ENCODE data around the gene B4GALT1. TPM values are rescaled to one million over a fixed set of nuclear protein-coding genes. Genes with fewer than 3 reads are reported as not detected.

B4GALT1 gene
- total RNA-seq, 2 experiments from 2014 or later, result 33.5 to 35.0 TPM

GRCh38 chr9:33142535-33142934 lies 24.6 kb downstream of the B4GALT1 start:
- H3K27me3 Mint-ChIP-seq, result no peaks in the 10 kb centered on the region
- no peak overlapping the region for H3K4me3 Mint-ChIP-seq
- H3K36me3 Mint-ChIP-seq, result peaks cover 12% of the 10 kb centered on the region
- no peak for DNase-seq
- no peaks in the 10 kb centered on the region for H3K9me3 Mint-ChIP-seq
- H3K4me1 Mint-ChIP-seq, result peaks cover 75% of the 10 kb centered on the region
- H3K27ac Mint-ChIP-seq, result peak overlapping the region; percentile 13

DNA sequence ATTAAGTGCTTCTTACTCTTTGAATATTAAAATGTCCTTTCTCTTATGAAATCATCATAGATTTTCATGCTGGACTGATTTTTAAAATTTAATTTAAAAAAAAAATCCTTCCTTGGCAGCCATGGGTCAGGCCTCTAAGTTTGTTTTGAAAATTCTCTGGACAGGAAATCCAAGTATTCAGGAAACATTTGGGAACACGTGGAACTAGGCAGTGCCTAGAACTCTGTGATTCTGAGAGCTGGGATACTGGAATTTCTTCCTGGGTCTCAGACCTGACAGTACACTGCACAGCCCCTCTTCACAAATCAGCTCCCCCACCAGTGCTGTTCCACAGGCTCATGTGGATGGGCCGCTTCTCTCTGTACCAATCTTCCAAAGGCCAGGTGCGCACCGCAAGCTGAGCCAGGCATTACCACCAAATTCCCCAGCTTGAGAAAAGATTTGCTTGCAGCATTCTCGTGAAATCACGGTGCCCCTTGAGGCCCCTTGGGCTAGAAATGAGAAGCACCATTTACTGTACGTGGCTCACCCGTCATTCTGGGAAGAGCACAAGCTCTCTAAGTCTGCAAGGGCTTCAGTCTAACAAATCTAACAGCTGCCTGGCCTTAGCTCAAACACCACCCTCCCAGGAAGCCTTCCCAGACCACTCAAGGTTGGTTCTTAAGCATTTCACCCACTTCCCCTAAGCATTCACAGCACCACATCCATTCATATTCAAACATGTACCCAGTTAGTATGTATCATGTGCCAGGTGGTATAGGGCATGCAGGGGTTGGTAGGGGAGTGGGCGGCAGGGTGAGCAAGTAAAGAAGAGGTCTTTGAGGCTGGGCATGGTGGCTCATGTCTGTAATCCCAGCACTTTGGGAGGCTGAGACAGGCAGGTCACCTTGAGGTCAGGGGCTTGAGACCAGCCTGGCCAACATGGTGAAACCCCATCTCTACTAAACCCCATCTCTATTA lies 26.5 kb downstream of the B4GALT1 start:
- no peak for DNase-seq
- Mint-ChIP-seq H3K36me3 (peaks cover 8% of the 10 kb centered on the region), H3K27me3 (no peaks in the 10 kb centered on the region), H3K4me3 (no peak overlapping the region), H3K4me1 (peaks cover 83% of the 10 kb centered on the region), H3K9me3 (no peaks in the 10 kb centered on the region), H3K27ac (peak overlapping the region; percentile 43)

- Mint-ChIP-seq H3K36me3 (peaks cover 11% of the 10 kb centered on the region), H3K9me3 (no peaks in the 10 kb centered on the region), H3K4me1 (peaks cover 77% of the 10 kb centered on the region), H3K4me3 (no peak overlapping the region), H3K27me3 (no peaks in the 10 kb centered on the region), H3K27ac (no peak overlapping the region)
- DNase-seq, result no peak
Measured at GRCh38 chr9:33139421-33140228, 27.5 kb downstream of the B4GALT1 start.

GRCh38 chr9:33138768-33139167 lies 28.4 kb downstream of the B4GALT1 start:
- H3K36me3 Mint-ChIP-seq, result peaks cover 12% of the 10 kb centered on the region
- peaks cover 70% of the 10 kb centered on the region for H3K4me1 Mint-ChIP-seq
- no peaks in the 10 kb centered on the region for H3K27me3 Mint-ChIP-seq
- no peak overlapping the region for H3K4me3 Mint-ChIP-seq
- H3K27ac Mint-ChIP-seq, result peak overlapping the region; percentile 62
- H3K9me3 Mint-ChIP-seq, result no peaks in the 10 kb centered on the region
- no peak for DNase-seq

- no peak overlapping the region for H3K4me3 Mint-ChIP-seq
- H3K27ac Mint-ChIP-seq, result no peak overlapping the region
- H3K9me3 Mint-ChIP-seq, result no peaks in the 10 kb centered on the region
- no peak for DNase-seq
- H3K4me1 Mint-ChIP-seq, result peaks cover 63% of the 10 kb centered on the region
- H3K36me3 Mint-ChIP-seq, result peaks cover 15% of the 10 kb centered on the region
- no peaks in the 10 kb centered on the region for H3K27me3 Mint-ChIP-seq
Measured at GRCh38 chr9:33137781-33138264, 29.3 kb downstream of the B4GALT1 start.

DNA sequence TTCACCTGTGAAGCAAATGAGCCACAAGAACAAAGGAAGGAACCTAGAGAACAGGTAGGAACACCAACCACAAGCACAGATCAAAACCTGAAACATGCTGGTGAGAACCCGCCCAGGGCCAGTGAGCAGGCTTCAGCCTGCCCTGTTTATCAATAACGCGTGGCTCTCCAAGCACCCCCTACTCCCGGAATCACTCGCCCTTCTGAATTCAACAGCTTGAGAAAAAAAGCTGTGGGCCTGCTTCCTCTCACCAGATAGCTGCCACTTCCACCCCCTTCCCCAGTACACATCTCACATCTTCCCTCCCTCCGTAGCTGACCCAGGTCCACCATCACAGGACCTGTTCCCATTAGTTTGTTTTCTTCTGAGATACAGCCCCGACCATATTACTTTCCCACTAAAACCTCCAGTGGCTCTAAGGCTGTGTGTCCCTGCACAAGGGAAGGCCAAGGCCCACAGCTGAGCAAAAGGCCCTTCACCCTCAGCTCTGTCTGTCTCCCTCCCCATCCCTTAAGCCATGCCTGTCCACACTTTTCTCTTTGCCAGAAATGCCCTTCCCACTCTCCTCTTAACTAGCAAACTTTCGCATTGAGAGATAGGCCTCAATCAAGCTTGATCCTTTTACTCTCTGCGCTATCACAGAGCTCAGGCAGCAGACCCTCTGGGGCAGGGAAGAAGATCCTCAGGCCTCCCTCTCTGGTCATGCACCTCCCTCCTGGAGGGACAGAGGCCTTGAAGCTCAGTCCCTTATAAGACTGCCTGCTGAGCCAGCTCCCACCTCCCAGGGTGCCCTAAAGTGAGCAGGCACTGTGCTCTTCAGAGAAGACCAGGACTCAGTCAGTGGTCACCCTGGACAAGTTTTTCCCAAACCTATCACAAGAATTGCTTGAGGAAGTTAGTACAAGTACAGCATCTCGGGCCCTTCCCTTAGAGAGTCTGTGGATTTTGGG lies 30.1 kb downstream of the B4GALT1 start:
- no peaks in the 10 kb centered on the region for H3K27me3 Mint-ChIP-seq
- H3K27ac Mint-ChIP-seq, result peak overlapping the region; percentile 40
- H3K4me1 Mint-ChIP-seq, result peaks cover 60% of the 10 kb centered on the region
- no peak overlapping the region for H3K4me3 Mint-ChIP-seq
- peaks cover 11% of the 10 kb centered on the region for H3K36me3 Mint-ChIP-seq
- H3K9me3 Mint-ChIP-seq, result no peaks in the 10 kb centered on the region
- DNase-seq, result no peak

- no peaks in the 10 kb centered on the region for H3K27me3 Mint-ChIP-seq
- no peaks in the 10 kb centered on the region for H3K9me3 Mint-ChIP-seq
- no peak overlapping the region for H3K27ac Mint-ChIP-seq
- peaks cover 53% of the 10 kb centered on the region for H3K4me1 Mint-ChIP-seq
- peaks cover 13% of the 10 kb centered on the region for H3K36me3 Mint-ChIP-seq
- no peak for DNase-seq
- no peak overlapping the region for H3K4me3 Mint-ChIP-seq
Measured at GRCh38 chr9:33135470-33135958, 31.6 kb downstream of the B4GALT1 start.

- no peaks in the 10 kb centered on the region for H3K9me3 Mint-ChIP-seq
- H3K27me3 Mint-ChIP-seq, result no peaks in the 10 kb centered on the region
- peaks cover 56% of the 10 kb centered on the region for H3K4me1 Mint-ChIP-seq
- no peak overlapping the region for H3K27ac Mint-ChIP-seq
- no peak for DNase-seq
- peaks cover 15% of the 10 kb centered on the region for H3K36me3 Mint-ChIP-seq
- no peak overlapping the region for H3K4me3 Mint-ChIP-seq
Measured at GRCh38 chr9:33135031-33135461, 32.1 kb downstream of the B4GALT1 start.

- Mint-ChIP-seq H3K36me3 (peaks cover 22% of the 10 kb centered on the region), H3K4me1 (peaks cover 44% of the 10 kb centered on the region), H3K9me3 (no peaks in the 10 kb centered on the region), H3K27me3 (no peaks in the 10 kb centered on the region), H3K4me3 (no peak overlapping the region), H3K27ac (no peak overlapping the region)
- DNase-seq, result no peak
Measured at GRCh38 chr9:33133186-33133585, 34.0 kb downstream of the B4GALT1 start.

DNA sequence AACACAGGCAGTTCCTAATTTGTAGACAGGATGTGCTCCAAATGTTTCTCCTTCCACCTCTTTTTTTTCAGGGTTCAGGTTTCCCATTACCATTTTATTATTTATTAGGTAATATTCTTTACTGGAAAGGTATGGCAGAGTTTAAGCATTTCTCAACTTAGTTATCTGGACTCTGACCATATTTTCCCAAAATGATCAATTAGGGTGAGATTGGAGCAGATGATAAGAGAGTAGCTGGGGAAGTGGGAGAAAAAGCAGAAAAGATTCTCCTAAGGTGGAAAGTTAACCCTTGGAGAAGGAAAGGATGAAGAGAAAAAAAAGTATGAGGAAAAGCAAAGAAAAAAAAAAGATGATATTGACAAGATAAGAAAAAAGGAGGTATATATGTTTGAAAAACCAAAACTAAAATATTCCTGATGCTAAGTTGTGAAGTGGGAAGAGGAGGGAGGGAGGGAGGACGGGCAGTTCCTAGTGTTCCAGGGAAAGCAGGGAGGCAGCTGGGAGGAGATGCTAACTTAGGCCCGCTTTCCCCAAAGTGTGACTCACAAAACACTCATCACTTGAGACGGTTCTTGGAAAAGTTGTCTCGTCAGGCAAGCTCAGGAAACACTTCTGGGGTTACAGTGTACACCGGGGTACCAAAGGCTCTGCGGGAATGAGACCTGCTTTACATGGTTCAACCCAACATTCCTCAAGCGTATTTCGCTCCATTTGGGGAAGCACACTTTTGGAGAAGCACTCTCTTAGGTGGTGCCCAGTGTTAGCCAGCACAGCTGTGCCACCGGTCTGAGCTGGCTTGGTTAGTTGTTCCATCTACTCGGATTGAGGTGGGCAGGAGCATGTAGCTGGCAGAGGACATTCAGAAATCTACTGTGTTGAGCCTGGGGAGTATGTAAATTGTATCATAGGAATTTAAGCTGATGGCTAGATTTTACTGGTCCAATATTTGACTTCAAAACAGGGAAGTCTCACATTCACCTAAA lies 35.1 kb downstream of the B4GALT1 start:
- no peak for DNase-seq
- H3K4me1 Mint-ChIP-seq, result peaks cover 35% of the 10 kb centered on the region
- no peaks in the 10 kb centered on the region for H3K27me3 Mint-ChIP-seq
- no peak overlapping the region for H3K4me3 Mint-ChIP-seq
- H3K27ac Mint-ChIP-seq, result no peak overlapping the region
- H3K9me3 Mint-ChIP-seq, result no peaks in the 10 kb centered on the region
- H3K36me3 Mint-ChIP-seq, result peaks cover 33% of the 10 kb centered on the region

GRCh38 chr9:33130961-33131789 lies 36.0 kb downstream of the B4GALT1 start:
- no peaks in the 10 kb centered on the region for H3K27me3 Mint-ChIP-seq
- no peak overlapping the region for H3K4me3 Mint-ChIP-seq
- peak overlapping the region; percentile 64 for H3K27ac Mint-ChIP-seq
- H3K4me1 Mint-ChIP-seq, result peaks cover 28% of the 10 kb centered on the region
- H3K9me3 Mint-ChIP-seq, result no peaks in the 10 kb centered on the region
- H3K36me3 Mint-ChIP-seq, result peaks cover 34% of the 10 kb centered on the region
- DNase-seq, result no peak

DNA sequence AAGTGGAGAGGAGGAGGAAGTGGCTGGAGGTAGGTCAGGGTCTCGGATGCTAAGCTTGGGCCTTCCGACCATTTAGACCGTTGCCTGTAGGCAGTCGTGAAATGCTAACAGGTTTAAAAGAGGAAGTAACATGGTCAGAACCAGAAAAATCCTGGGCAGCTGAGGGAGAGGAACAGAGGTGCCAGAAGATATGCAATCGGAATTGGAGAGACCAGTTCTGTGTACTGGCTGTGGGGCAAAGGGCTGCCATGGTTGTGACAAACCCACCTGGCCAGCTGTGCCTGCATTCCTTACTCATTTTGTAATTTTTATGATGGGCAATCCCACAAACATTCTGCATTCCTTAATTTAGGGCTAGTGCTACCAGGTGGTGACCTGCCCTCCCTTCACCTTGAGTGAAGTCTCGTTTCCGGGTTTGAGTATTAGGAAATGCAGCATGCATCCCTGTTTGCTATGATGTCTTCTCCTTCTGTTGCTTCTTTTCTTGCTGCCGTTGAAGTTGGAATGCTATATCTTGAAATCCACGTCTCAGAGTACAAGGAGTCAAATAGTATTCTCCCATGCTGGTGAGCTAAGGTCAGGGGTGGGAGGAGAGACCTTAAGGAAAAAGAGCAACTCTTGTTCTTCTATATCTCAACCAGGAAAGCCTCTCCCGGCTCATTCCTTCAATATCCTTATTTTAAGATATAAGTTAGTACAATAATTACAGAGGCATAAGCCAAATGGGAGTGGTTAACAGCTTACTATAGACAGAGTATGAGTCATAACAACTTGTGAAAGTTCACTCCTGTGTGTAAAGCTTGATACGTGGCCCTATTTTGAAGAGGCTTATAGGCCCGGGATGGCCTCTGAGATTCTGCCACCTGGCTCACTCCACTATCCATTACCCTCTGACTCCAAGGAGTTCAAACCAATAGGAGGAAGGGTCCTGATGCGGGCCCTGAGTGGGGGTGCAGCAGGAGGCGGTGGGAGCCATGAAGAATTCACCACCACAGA lies 37.0 kb downstream of the B4GALT1 start:
- Mint-ChIP-seq H3K27me3 (no peaks in the 10 kb centered on the region), H3K27ac (peak overlapping the region; percentile 64), H3K36me3 (peaks cover 37% of the 10 kb centered on the region), H3K4me1 (peaks cover 24% of the 10 kb centered on the region), H3K9me3 (no peaks in the 10 kb centered on the region), H3K4me3 (no peak overlapping the region)
- no peak for DNase-seq

All from activated naive CD8-positive, alpha-beta T cell treated with anti-CD3 and anti-CD28 coated beads for 36 hours (primary cell).